ENCODE measurements around the gene C1orf159.

Gene C1orf159

GRCh38 chr1:1132956-1133750 is 17.3 kb upstream of the C1orf159 start:
- Histone ChIP-seq H3K4me3 (replicated peaks; ENCODE audit: insufficient read depth, low read length) (no peak overlapping the region), H3K27me3 (ENCODE audit: insufficient read depth, poor library complexity, severe bottlenecking) (peaks cover 6% of the 10 kb centered on the region), H3K27ac (replicated peaks) (no peak overlapping the region)
- TF ChIP-seq SPI1 (IDR thresholded peaks at IDR 0.05; ENCODE audit: borderline replicate concordance, low read depth) (no peak), POLR2AphosphoS5 (IDR thresholded peaks at IDR 0.05; ENCODE audit: low read depth) (no peak), REST (IDR thresholded peaks at IDR 0.05; ENCODE audit: insufficient replicate concordance, low read depth) (no peak), GABPA (IDR thresholded peaks at IDR 0.05; ENCODE audit: low read depth) (no peak)
- TF ChIP-seq, protein P1, sequence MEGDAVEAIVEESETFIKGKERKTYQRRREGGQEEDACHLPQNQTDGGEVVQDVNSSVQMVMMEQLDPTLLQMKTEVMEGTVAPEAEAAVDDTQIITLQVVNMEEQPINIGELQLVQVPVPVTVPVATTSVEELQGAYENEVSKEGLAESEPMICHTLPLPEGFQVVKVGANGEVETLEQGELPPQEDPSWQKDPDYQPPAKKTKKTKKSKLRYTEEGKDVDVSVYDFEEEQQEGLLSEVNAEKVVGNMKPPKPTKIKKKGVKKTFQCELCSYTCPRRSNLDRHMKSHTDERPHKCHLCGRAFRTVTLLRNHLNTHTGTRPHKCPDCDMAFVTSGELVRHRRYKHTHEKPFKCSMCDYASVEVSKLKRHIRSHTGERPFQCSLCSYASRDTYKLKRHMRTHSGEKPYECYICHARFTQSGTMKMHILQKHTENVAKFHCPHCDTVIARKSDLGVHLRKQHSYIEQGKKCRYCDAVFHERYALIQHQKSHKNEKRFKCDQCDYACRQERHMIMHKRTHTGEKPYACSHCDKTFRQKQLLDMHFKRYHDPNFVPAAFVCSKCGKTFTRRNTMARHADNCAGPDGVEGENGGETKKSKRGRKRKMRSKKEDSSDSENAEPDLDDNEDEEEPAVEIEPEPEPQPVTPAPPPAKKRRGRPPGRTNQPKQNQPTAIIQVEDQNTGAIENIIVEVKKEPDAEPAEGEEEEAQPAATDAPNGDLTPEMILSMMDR (IDR thresholded peaks at IDR 0.05; ENCODE audit: insufficient read depth, low read length), result no peak
- no peak for DNase-seq (ENCODE audit: low read depth in 1 of 2, low spot score in 1 of 2)

DNA sequence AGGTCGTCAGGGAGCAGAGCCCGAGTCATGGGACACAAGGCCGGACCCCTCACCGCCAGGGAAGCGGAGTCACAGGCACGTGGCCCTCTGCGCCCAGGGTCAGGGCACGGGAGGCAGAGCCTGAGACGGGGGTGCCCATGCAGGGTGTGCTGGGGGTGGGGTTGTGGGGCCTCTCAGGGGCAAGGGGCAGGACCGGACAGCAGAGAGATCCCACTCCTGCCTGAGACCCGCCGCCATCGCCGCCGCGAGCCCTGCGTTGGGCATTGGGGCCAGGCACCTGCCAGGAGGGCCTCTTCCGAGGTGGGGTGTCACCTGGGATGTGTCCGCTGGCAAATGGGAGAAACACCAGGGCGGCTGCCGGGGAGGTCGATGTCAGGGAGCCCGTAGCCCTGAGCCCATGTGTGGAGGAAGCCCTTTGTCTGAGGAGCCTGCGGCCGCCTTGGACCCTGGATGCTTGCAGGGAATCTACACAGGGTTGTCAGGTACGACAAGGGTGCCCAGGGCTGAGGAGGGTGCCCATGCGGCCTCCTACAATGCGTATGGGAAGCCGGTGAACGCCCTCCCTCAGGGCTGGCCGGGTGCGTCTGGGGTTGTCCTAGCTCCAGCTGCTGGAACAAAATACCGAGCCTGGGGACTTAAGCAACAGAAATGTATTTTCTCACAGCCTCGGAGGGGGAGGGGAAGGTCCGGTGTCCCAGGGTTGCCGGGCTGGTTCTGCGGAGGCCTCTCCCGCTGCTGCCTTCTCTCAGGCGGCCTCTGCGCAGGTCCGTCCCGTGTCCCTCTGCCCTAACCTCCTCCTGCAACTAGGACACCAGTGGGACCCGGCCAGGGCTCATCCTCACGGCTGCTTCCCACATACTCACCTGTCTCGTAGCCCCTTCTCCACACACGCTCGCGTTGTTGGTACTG is 16.4 kb upstream of the C1orf159 start:
- Histone ChIP-seq H3K27ac (replicated peaks) (no peak overlapping the region), H3K4me3 (replicated peaks; ENCODE audit: insufficient read depth, low read length) (no peak overlapping the region), H3K27me3 (ENCODE audit: insufficient read depth, poor library complexity, severe bottlenecking) (peaks cover 1% of the 10 kb centered on the region)
- DNase-seq (ENCODE audit: low read depth in 1 of 2, low spot score in 1 of 2), result no peak
- TF ChIP-seq POLR2AphosphoS5 (IDR thresholded peaks at IDR 0.05; ENCODE audit: low read depth), result no peak
- no peak for TF ChIP-seq REST (IDR thresholded peaks at IDR 0.05; ENCODE audit: insufficient replicate concordance, low read depth)
- TF ChIP-seq, protein P1 (IDR thresholded peaks at IDR 0.05; ENCODE audit: insufficient read depth, low read length), result no peak
- no peak for TF ChIP-seq SPI1 (IDR thresholded peaks at IDR 0.05; ENCODE audit: borderline replicate concordance, low read depth)
- TF ChIP-seq GABPA (IDR thresholded peaks at IDR 0.05; ENCODE audit: low read depth), result no peak

DNA sequence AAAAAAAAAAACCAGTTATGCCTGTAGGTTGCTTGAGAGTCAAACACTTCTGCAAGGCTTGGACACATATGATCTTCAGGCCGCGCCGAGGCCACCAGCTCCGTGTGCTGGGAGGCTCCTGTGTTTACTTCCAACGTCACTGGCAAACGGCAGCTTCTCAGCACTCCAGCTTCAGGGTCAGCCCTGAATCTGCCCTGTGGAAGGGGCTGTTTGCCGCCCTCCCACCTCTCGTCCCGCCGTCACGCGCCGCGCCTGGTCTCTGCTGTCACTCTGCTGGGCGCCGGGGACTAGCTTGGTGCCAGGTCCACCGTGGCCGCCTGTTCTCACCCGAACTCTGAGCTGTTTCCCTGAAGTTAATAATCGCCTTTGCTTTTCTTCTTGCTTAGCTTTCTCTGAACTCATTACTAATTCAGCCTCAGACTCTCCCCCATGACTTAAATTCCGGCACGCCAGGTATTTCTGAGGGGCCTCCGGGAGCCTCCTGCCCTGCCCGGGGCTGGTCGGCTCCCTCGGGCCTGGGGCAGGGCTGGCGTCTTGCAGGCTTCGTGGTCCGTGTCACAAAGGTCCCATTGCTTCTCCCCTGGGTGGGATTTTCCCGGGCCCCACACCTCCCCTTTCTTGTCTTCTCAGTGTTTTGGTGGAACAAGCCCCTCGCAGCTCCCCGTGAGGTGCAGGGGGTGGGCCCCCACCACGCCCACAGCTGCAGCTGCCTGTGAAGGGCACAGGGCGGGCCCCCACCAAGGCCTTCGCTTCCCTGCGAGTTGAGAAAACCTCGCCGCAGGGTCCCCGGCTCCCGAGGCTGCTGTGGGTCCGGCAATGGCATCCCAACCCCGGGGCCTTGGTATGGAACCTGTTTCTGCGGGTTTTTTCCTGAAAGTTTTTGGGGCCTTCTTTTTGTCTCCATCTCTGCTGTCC is 14.6 kb upstream of the C1orf159 start:
- no peaks in the 10 kb centered on the region for H3K27me3 ChIP-seq (ENCODE audit: insufficient read depth, poor library complexity, severe bottlenecking)
- H3K4me3 ChIP-seq (replicated peaks; ENCODE audit: insufficient read depth, low read length), result no peak overlapping the region
- no peak for TF ChIP-seq REST (IDR thresholded peaks at IDR 0.05; ENCODE audit: insufficient replicate concordance, low read depth)
- TF ChIP-seq SPI1 (IDR thresholded peaks at IDR 0.05; ENCODE audit: borderline replicate concordance, low read depth), result no peak
- TF ChIP-seq POLR2AphosphoS5 (IDR thresholded peaks at IDR 0.05; ENCODE audit: low read depth), result no peak
- TF ChIP-seq, protein P1 (IDR thresholded peaks at IDR 0.05; ENCODE audit: insufficient read depth, low read length), result no peak
- no peak for TF ChIP-seq GABPA (IDR thresholded peaks at IDR 0.05; ENCODE audit: low read depth)
- no peak overlapping the region for H3K27ac ChIP-seq (replicated peaks)
- DNase-seq (ENCODE audit: low read depth in 1 of 2, low spot score in 1 of 2), result no peak
